ENCODE results near the gene CCDC83. TPM values are rescaled to one million over a fixed set of nuclear protein-coding genes. Genes with fewer than 3 reads are reported as not detected.

CCDC83 gene
- total RNA-seq, 1 donor from 2014 or later = not detected

DNA sequence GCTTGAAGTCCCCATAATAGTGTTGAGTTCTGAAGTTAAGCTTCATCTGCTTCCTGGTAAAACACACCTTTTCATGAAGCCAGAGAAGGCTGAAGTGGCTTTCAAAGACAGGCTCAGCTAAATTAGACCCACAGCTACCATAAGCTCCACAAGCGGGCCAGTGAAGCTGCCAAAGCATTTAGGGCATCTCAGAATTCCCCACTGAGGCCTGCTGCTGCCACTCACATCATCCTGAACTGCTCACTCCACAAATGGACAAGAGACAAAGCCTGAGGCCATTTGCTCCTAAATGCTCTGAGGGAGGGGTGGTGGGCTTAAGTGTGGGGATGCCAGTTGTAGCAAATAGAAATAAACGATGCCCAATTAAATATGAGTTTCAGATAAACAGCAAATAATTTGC is 14.6 kb downstream of the CCDC83 start:
- ATAC-seq (no peak), DNase-seq (no peak)
- intact Hi-C loops (cut with micrococcal nuclease) = no loop called here

DNA sequence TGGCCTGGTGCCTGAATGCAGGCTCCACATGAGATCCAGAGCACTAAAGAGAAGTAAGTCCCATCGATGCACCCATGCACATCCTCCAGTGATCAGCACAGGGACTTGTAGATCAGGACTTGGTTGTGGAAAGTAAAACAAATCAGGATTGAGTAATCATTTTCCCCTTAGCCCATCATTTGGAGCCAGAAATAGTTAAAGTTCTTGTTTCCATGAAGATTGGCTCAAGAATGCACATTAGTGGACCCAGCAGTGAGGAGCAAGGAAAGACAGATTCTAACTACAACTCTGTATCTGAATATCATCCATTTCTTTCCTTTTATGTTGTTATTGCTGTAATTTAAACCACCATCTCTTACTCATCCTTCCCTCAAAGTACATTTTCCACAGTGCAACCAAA is 19.1 kb downstream of the CCDC83 start:
- DNase-seq (no peak), ATAC-seq (no peak)
- intact Hi-C loops (cut with micrococcal nuclease) = no loop called here

DNA sequence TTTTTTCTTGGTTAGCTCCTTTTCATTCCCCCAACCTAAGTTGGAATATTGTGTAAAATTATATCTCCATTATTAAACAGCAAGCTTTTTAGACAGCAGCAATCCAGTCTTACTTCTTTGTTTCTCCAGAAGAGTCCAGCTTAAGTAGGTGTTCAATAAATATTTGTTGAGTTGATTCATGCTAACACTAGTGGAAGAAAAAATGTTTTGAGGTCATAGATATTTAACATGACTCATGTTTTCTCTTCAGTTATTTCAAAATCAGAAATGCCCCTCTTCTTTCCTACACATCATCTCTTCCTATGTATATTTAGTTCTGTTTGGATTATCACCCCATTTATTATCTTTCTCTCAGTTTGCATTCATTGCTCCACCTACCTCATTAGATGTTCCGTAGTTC is 20.3 kb downstream of the CCDC83 start:
- intact Hi-C loops (cut with micrococcal nuclease) = no loop called here
- DNase-seq (no peak), ATAC-seq (no peak)

DNA sequence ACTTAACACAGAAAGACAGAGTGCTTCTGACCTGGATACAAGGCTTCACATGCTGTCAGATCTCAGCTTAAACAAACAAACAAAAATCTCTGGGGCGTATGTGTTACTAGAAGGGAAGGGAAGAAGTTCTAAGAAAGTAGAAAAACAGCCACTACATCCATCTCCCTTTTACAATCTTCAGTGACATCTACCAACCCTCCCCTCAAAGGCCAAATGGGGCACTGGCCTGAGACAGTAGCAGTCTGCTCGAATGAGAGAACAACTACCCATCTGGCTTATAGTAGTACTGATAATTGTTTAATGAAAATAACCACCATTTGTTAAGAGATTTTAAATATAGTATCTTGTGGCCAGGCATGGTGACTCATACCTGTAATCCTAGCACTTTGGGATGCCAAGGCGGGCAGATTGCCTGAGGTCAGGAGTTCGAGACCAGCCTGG is 29.4 kb downstream of the CCDC83 start:
- ATAC-seq (no peak), DNase-seq (no peak)
- intact Hi-C loops (cut with micrococcal nuclease) = no loop called here

DNA sequence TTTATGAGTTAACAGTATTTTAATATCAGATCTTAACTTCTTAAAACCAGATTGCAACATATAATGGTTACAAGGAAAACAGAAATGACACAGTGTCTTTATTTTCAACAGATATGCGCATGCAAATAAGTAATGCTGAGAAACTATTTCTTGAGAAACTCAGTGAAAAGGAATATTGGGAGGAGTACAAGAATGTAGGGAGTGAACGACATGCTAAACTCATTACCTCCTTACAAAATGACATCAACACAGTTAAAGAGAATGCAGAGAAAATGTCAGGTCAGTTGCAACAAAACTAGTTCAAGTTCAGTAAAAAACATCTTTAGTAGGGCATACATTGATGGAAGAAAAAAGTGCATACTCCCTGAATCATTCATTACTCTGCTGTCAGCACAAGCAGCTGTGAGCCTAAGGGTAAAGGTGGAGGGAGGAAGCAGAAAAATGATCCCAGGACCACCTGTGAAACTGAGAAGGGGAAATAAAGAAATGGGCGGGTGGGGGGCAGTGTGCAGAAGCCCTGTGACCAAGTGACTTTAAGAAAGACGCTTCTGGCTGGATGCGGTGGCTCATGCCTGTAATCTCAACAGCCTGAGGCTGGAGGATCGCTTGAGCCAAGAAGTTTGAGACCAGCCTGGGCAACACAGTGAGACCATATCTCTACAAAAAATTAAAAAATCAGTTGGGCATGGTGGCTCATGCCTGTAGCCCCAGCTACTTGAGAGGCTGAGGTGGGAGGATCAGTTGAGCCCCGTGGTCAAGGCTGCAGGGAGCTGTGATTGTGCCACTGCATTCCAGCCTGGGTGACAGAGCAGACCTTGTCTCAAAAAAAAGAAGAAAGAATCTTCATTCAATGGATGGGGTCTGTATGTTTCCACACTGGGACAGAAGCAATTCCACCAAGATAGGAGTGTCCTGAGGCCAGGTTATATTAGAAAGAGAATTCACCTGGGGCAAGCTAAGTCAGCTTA is 31.2 kb downstream of the CCDC83 start:
- intact Hi-C loops (cut with micrococcal nuclease) = no loop called here
- no peak for ATAC-seq

DNA sequence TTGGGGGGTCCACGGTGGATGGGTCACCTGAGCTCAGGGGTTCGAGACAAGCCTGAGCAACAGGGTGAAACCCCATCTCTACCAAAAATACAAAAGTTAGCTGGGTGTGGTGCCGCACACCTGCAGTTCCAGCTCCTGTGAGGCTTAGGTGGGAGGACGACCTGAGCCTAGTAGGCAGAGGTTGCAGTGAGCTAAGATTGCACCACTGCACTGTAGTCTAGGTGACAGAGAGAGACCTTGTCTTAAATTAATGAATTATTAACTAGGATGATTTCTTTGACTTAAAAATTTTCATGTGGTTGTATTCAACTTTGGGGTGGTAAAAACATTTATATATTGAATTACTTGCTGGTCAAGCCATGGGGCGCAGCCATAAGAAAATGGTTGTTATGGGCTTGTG is 33.9 kb downstream of the CCDC83 start:
- no peak for DNase-seq

More for the DNA sequence above, 31.2 kb downstream of the CCDC83 start:
- no peak for DNase-seq

DNA sequence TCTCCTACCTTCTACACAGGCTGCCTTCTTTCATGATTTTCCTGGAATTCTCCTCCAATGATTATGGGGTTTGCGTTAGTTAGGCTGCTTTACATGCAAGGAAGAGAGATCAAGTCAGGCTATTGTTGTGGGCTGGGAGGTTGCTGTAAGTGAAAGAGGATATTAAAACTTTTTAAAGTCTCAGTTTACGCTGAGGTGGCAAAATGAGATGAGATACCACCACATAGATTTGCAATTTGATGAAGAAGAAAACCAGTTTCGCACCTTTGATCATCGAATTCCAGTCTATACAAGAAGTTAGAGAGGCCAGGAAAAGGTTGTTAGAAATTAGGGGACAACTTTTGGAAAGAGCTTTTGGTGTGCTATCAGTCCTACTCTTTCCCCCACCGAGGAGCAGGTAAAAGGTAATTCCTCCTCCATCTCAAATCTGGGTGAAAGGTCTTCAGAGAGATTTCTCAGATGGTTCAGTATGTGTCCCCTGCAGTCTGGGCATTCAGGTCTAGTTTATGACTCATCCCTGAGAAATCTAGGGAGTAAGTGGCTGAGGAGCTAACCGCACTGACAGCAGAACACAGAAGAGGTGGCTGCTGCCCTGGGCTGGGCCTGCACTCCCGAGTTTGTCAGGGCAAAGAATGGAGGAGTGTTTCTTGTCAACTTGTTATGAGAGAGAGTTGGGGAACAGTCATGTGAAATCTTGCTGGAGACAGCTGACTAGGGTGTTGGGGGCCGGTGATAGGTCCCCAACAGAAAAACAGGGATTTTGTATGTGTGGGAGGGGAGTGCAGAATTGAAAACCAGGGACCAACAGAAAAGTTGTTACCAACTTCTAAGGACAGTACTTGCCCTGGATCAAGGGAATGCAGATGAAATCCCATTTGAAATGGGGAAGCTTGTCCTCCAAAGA is 34.7 kb downstream of the CCDC83 start:
- intact Hi-C loops (cut with micrococcal nuclease) = no loop called here
- ATAC-seq (peak; percentile 71), DNase-seq (no peak)

More for the DNA sequence above, 33.9 kb downstream of the CCDC83 start:
- no peak for ATAC-seq
- intact Hi-C loops (cut with micrococcal nuclease) = no loop called here

DNA sequence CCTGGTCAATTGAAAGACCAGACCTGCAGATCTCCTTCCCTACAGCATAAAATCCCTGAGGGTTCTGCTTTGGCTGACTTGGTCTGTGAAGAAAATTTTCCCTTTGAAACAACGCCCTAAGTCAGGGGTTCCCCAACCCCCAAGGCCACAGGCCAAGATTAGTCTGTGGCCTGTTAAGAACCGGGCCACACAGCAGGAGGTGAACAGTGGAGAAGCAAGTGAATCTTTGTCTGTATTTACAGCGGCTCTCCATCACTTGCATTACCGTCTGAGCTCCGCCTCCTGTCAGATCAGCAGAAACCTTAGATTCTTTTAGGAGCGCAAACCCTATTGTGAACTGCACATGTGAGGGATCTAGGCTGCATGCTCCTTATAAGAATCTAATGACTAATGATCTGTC is 38.2 kb downstream of the CCDC83 start:
- intact Hi-C loops (cut with micrococcal nuclease) = no loop called here
- DNase-seq (no peak), ATAC-seq (no peak)

DNA sequence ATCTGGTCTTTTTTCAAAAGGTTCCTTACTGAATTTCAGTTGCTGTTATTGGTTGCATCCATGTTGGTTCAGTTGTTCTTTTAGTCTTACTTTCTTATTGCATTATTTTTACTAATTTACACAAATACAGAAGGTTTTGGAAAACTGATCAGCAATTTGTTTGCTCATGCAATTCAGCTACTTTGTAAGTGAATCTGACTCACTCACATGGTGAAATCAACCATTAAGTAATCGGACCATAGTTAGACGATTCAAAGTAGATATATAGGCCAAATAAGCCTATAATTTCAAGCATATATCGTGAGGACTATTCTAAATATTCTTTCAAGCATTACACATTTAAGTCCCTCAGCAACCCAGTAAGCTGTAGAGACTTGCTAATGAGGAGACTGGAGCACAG is 41.7 kb downstream of the CCDC83 start:
- DNase-seq (no peak), ATAC-seq (no peak)
- intact Hi-C loops (cut with micrococcal nuclease) = no loop called here

DNA sequence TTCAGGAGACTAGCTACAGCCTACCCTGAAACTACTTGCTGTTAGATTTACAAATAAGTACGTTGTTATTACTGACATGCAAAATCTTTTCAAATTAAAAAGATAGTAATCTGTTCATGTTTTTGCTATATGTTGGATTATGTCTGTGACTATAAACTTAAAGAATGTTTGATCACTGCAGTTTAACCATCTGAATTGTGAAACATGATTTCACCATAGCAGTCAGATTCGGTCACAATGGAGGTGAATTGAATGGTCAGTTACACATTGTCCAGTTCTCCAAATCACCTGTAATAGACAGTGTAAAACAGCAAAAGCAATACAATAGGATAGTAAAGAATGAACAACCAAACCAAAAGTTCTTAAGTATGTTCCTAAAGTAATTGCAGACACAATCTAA is 43.3 kb downstream of the CCDC83 start:
- no peak for DNase-seq
- intact Hi-C loops (cut with micrococcal nuclease) = no loop called here

DNA sequence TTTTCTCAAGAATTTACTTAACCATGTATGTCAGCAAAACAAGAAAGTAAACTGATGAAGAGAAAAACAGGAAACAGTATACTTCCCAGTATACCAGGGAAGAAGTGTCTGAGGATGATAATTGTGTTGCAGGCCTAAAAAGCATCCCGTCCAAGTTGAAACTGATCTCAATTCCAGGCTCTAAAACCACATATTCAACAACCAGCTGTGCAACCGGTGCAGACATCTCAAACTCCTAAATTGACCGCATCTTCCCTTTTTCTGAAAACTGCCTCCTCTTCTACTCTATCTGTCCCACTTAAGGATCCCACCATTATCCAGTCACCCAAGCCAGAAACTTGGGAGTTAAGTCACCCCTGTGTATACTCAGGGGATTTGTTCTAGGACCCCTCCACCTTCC is 47.2 kb downstream of the CCDC83 start:
- DNase-seq (no peak), ATAC-seq (no peak)
- intact Hi-C loops (cut with micrococcal nuclease) = no loop called here

More for the DNA sequence above, 43.3 kb downstream of the CCDC83 start:
- no peak for ATAC-seq

DNA sequence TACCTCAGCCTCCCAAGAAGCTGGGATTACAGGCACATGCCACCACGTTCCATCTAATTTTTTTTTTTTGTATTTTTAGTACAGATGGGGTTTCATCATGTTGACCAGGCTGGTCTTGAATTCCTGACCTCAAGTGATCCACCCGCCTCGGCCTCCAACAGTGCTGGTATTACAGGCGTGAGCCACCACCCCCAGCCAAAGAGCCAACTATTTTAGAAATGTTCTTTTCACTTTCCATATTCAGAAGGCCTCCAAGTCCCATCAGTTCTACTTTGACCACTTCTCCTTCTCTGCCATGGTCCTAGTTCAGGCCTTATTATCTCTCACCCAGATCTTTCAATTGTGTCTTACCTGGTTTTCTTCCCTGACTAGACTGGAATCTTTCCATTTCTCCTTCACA is 48.2 kb downstream of the CCDC83 start:
- intact Hi-C loops (cut with micrococcal nuclease) = no loop called here
- no peak for DNase-seq
- ATAC-seq = no peak

DNA sequence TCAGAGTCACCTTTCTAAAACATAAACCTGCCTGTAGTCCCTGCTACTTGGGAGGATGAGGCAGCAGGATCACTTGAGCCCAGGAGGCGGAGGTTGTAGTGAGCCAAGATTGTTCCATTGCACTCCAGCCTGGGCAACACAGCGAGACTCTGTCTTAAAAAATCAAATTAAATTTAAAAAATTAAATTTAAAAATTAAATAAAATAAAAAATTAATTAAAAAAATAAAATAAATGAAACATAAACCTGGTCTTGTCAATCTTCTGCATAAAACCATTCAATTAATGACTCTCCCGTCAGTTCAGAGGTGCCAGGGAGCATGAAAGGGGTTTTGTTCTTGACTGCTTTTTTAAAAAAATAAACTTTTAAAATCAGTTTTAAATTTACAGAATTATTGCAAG is 48.6 kb downstream of the CCDC83 start:
- intact Hi-C loops (cut with micrococcal nuclease) = no loop called here
- ATAC-seq (no peak), DNase-seq (no peak)

DNA sequence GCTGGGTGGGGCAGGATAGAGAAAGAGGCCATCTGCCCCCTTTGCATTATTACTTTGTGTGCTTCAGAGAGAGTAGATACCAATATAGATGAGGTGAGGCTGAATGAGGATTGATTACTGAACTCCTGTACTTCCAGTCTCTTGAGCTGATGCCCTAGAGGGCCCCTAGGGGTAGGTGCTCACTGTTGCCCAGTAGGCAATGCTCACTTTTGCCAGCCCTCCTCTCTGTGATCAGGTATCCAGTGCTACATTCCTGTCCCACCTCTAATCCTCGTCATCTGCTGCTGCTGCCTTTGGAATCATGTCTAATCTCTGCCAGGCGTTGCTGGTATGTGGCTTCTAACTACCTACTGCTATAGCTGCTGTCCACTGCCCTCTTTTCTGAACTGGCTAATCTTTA is 57.2 kb downstream of the CCDC83 start:
- intact Hi-C loops (cut with micrococcal nuclease) = no loop called here
- DNase-seq (no peak), ATAC-seq (no peak)

DNA sequence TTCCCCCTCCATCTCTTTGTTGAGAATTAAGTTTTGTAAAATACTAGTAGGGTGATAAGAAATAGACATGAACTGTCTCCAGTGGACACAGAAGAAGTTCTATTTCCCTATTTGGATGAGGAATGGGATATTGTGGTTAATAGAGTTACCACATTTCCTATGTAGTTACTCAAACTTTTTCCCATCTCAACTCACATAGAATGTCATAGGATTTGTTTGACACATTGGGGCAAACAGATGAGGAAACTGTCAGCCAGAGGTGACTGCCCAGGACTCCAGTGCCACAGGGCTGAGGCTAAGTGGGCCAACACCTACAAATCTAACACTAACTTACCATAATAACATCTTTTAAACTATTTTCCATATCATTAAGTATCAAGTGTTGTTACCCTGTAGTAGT is 58.3 kb downstream of the CCDC83 start:
- no peak for DNase-seq
- ATAC-seq = no peak
- intact Hi-C loops (cut with micrococcal nuclease) = no loop called here

DNA sequence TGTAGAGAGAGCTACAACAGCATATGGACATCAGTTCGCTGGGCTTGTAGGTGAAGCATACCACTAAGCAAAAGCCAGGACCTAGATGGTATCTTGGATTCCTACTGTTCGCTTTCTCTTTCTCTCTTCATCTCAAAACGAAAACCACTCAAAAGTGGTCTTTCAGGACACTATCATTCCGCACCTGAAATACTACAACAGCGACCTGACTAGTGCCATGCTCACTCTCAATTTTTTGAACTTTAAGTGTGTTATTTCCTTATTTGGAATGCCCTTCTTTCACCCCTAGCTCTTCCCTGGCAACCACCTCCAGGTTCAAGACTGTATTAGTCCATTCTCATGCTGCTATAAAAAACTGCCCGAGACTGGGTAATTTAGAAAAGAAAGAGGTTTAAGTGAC is 59.2 kb downstream of the CCDC83 start:
- no peak for ATAC-seq
- no peak for DNase-seq
- intact Hi-C loops (cut with micrococcal nuclease) = no loop called here

DNA sequence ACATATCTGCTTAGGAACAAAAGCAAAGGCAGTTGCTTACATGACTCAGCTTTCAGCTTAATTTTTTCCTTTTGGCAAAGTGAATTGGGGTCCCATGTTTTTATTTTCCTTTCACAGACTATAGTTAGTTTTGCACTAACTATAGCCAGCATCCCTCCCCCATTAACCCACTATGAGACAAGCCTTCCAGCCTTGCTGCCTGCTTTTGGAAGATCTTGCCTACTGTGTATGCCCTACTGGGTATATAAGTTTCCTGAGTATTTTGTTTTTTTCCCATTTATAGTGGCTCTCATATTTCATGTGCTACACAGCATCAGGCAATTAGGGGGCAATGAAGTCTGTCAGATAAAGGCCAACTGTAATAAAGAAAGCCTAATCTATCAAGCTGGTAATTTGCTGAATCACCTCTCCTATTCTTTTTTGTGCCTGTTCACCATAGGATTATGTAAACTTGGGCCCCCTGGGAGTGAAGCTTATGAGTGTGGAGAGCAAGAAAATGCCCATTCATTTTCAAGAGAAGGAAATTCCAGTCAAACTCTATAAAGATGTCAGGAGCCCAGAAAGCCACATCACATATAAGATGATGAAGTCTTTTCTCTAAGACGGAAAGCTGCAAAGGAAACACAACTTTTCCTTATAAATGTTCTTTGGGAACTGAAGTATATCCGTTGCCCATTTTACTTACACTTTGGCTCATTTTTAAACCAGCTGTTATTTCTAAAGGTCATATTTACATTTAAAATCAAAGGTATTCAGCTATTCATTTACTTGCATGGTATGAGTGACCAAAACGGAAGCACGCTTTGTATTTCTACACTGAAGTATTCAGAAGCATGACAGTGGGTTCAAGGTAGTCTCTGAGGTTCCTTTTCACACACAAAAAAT is 64.0 kb downstream of the CCDC83 start:
- no peak for DNase-seq
- no peak for ATAC-seq
- intact Hi-C loops (cut with micrococcal nuclease) = no loop called here

DNA sequence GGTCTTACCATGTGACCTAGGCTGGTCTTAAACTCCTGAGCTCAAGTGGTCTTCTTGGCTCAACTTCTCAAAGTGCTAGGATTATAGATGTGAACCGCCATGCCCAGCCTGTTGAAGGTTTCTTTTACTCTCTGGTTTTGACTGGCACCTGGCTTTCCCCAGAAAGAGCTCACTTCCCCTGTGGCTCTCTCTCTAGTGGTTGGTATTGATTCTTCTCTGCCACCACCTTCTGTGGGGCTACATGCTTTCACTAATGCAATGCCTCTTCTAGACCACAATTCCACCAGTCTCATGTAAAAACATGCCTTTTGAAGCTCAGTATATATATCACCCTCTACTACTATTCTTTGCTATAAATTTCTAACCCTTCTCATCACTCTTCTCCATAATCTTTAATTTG is 67.2 kb downstream of the CCDC83 start:
- DNase-seq (no peak), ATAC-seq (no peak)
- intact Hi-C loops (cut with micrococcal nuclease) = no loop called here

DNA sequence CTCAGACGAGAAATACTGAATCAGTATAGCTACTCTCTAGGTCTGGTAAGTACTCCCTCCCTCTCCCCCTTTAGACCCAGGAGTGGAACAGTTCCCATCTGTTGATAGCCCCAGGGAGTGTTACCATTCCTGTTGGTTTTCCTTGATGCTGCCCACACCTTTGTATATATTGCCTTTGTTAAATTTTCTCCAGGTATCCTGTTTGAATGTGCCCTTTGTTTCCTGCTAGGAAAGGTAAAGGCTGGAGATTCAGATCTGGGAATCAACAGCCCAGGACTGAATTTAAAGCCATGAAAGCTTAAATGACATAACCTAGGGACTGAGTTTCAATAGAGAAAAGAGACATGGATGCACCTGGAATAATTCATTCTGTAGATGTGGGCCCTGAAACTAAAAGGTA is 68.3 kb downstream of the CCDC83 start:
- intact Hi-C loops (cut with micrococcal nuclease) = no loop called here
- DNase-seq (no peak), ATAC-seq (no peak)

Data from left ventricle myocardium superior (tissue), 1 donor.